GM21825 (cell line): ENCODE results near the gene LOXL3.

ENCODE experiments used
- ATAC-seq: cut with Tn5 transposase; IDR thresholded peaks from one replicate; pipeline ENCODE4 v1.9.1; 2021; ENCODE audit warnings: mild to moderate bottlenecking, moderate library complexity; ENCODE audit not compliant: unreplicated experiment

LOXL3 gene

GRCh38 chr2:74529357-74530238 is 24.1 kb downstream of the LOXL3 start, which contains the start of the genes AUP1 and HTRA2:
Gene AUP1 (minus strand): TSS chr2:74529706. CDS start chr2:74529629, 77 bp downstream.
Gene HTRA2 (plus strand): TSS chr2:74529933. CDS start chr2:74530007, 74 bp downstream.
- ATAC-seq: peak; percentile 76

GRCh38 chr2:74528600-74529356 is 25.0 kb downstream of the LOXL3 start:
- ATAC-seq: peak; percentile 6

- no peak for ATAC-seq
Measured at GRCh38 chr2:74527741-74528140, 26.0 kb downstream of the LOXL3 start.

- ATAC-seq: no peak
Measured at GRCh38 chr2:74526649-74527230, 27.0 kb downstream of the LOXL3 start.

- no peak for ATAC-seq
Measured at GRCh38 chr2:74525717-74526648, 27.8 kb downstream of the LOXL3 start, which contains the start of gene DQX1. Gene DQX1 (minus strand): TSS chr2:74526231. CDS start chr2:74525729, 502 bp downstream.

- ATAC-seq: no peak
Measured at GRCh38 chr2:74524955-74525716, 28.6 kb downstream of the LOXL3 start.

- no peak for ATAC-seq
Measured at GRCh38 chr2:74524005-74524404, 29.7 kb downstream of the LOXL3 start.

GRCh38 chr2:74522516-74522915 is 31.2 kb downstream of the LOXL3 start:
- no peak for ATAC-seq

- no peak for ATAC-seq
Measured at GRCh38 chr2:74516650-74517049, 37.1 kb downstream of the LOXL3 start.

- peak; percentile 60 for ATAC-seq
Measured at GRCh38 chr2:74515981-74516633, 37.6 kb downstream of the LOXL3 start.

- ATAC-seq: no peak
Measured at GRCh38 chr2:74515271-74515980, 38.3 kb downstream of the LOXL3 start.

GRCh38 chr2:74514368-74515270 is 39.1 kb downstream of the LOXL3 start, which contains the start of gene TLX2:
Gene TLX2 (plus strand): TSS chr2:74514450. CDS start chr2:74514807, 357 bp downstream.
- ATAC-seq: no peak

- no peak for ATAC-seq
Measured at GRCh38 chr2:74513605-74514367, 40.0 kb downstream of the LOXL3 start.

- no peak for ATAC-seq
Measured at GRCh38 chr2:74512744-74513604, 40.8 kb downstream of the LOXL3 start.
